ENCODE results near the gene PIGR. TPM values are rescaled to one million over a fixed set of nuclear protein-coding genes. Genes with fewer than 3 reads are reported as not detected.

Gene PIGR
- polyA plus RNA-seq, 1 donor from 2014 or later: not detected

DNA sequence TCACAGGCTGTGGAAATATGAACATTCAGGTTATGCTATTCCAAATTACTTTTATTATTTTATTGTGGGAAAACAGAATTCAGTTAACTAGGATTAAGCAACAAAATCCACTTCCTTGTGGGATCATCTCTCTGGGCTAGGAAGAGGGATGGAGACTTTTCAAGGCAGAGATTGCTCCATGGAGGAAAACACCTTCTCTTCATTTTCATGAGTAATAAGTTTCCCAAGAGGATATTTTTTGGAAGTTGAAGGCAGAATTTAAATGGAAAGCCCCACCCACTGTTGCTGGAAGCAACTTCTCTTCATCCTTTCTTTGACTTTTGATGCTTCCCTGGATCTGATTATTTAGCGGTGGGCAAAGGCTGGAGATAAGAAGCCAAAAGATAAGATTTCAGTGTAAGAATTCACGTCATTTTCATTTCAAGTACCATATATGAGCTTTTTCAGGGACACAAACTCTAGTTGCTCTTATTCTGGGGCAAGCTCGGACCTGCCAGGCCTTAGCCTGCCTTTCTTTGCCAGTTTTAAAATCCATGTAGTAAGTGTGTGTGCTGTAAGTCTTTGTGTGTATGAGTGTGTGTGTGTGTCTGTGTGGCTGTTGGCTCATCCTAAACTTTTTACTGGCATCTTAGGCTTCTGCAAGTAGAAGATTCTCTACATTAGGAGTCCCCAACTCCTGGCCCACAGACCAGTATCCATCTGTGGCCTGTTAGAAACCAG is 60.8 kb downstream of the PIGR start:
- no peaks in the 10 kb centered on the region for H3K9me2 ChIP-seq (ENCODE audit: insufficient read depth, low read length)
- no peak overlapping the region for H2AFZ ChIP-seq (ENCODE audit: low read depth, low read length)
- H3K9ac ChIP-seq (ENCODE audit: low read length): no peak overlapping the region
- H3K36me3 ChIP-seq (ENCODE audit: insufficient read depth, low read length): no peaks in the 10 kb centered on the region
- H3K27ac ChIP-seq (ENCODE audit: low read length): no peak overlapping the region
- H3K79me2 ChIP-seq (replicated peaks; ENCODE audit: insufficient read depth, low read length): no peaks in the 10 kb centered on the region
- H3F3A ChIP-seq (ENCODE audit: insufficient read depth, low read length, poor library complexity, severe bottlenecking): no peaks in the 10 kb centered on the region
- no peaks in the 10 kb centered on the region for H4K20me1 ChIP-seq (ENCODE audit: insufficient read depth)
- no peak overlapping the region for H3K4me3 ChIP-seq (ENCODE audit: low read length)
- TF ChIP-seq RAD21 (conservative IDR thresholded peaks at IDR 0.05) (no peak), SMC3 (conservative IDR thresholded peaks at IDR 0.05; ENCODE audit: poor library complexity) (no peak), TAF1 (IDR thresholded peaks at IDR 0.05; ENCODE audit: low read depth) (no peak), EZH2 (IDR thresholded peaks at IDR 0.05; ENCODE audit: borderline replicate concordance, insufficient read depth, low read length, poor library complexity, severe bottlenecking) (no peak), EP300 (conservative IDR thresholded peaks at IDR 0.05; ENCODE audit: poor library complexity, severe bottlenecking) (no peak), CTCF (IDR thresholded peaks at IDR 0.05; ENCODE audit: poor library complexity, severe bottlenecking) (no peak), MXI1 (conservative IDR thresholded peaks at IDR 0.05; ENCODE audit: poor library complexity, severe bottlenecking) (no peak), REST (IDR thresholded peaks at IDR 0.05; ENCODE audit: borderline replicate concordance) (no peak), POLR2AphosphoS5 (IDR thresholded peaks at IDR 0.05) (no peak)
- no peaks in the 10 kb centered on the region for H3K27me3 ChIP-seq (ENCODE audit: insufficient read depth, low read depth, low read length)
- no peaks in the 10 kb centered on the region for H3K9me3 ChIP-seq (ENCODE audit: low read length)
- no peak overlapping the region for H3K4me2 ChIP-seq (ENCODE audit: low read length)

DNA sequence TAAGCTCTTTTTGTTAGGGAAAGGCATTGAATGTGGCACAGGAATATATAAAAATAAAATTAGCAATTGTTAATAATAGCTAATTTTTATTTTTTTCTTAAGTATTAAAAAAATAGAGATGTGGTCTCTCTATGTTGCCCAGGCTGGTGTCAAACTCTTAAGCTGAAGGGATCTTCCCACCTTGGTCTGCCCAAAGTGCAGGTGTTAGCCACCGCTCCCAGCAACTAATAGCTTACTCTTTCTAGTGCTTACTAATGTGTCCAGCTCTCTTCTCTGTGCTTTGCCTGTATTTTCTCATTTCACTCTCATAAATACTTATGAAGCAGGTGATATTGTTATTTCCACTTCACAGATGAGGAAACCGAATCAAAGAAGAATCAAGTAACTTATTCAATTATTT is 62.4 kb downstream of the PIGR start:
- no peak overlapping the region for H3K4me3 ChIP-seq (ENCODE audit: low read length)
- H3K79me2 ChIP-seq (replicated peaks; ENCODE audit: insufficient read depth, low read length): no peaks in the 10 kb centered on the region
- no peak overlapping the region for H3K9ac ChIP-seq (ENCODE audit: low read length)
- no peaks in the 10 kb centered on the region for H3K9me3 ChIP-seq (ENCODE audit: low read length)
- H2AFZ ChIP-seq (ENCODE audit: low read depth, low read length): no peak overlapping the region
- no peaks in the 10 kb centered on the region for H3K36me3 ChIP-seq (ENCODE audit: insufficient read depth, low read length)
- no peaks in the 10 kb centered on the region for H4K20me1 ChIP-seq (ENCODE audit: insufficient read depth)
- no peaks in the 10 kb centered on the region for H3F3A ChIP-seq (ENCODE audit: insufficient read depth, low read length, poor library complexity, severe bottlenecking)
- no peaks in the 10 kb centered on the region for H3K27me3 ChIP-seq (ENCODE audit: insufficient read depth, low read depth, low read length)
- TF ChIP-seq EP300 (conservative IDR thresholded peaks at IDR 0.05; ENCODE audit: poor library complexity, severe bottlenecking) (no peak), EZH2 (IDR thresholded peaks at IDR 0.05; ENCODE audit: borderline replicate concordance, insufficient read depth, low read length, poor library complexity, severe bottlenecking) (no peak), REST (IDR thresholded peaks at IDR 0.05; ENCODE audit: borderline replicate concordance) (no peak), MXI1 (conservative IDR thresholded peaks at IDR 0.05; ENCODE audit: poor library complexity, severe bottlenecking) (no peak), POLR2AphosphoS5 (IDR thresholded peaks at IDR 0.05) (no peak), CTCF (IDR thresholded peaks at IDR 0.05; ENCODE audit: poor library complexity, severe bottlenecking) (no peak), RAD21 (conservative IDR thresholded peaks at IDR 0.05) (no peak), TAF1 (IDR thresholded peaks at IDR 0.05; ENCODE audit: low read depth) (no peak), SMC3 (conservative IDR thresholded peaks at IDR 0.05; ENCODE audit: poor library complexity) (no peak)
- no peak overlapping the region for H3K4me2 ChIP-seq (ENCODE audit: low read length)
- H3K27ac ChIP-seq (ENCODE audit: low read length): no peak overlapping the region
- no peaks in the 10 kb centered on the region for H3K9me2 ChIP-seq (ENCODE audit: insufficient read depth, low read length)

Data from neural cell (in vitro differentiated cells).